GM12801 (cell line): Measurements from ENCODE around the gene BCAS2.

Experiments
- CTCF ChIP-seq: IDR thresholded peaks from one replicate; pipeline ENCODE4 v1.5.1; 2011; ENCODE audit warnings: control low read depth; ENCODE audit not compliant: insufficient read length; ENCODE audit errors: extremely low read depth

Gene BCAS2

GRCh38 chr1:114586513-114587047, 5.2 kb upstream of the BCAS2 start:
- no peak for TF ChIP-seq CTCF

GRCh38 chr1:114585231-114585630, 3.8 kb upstream of the BCAS2 start:
- no peak for TF ChIP-seq CTCF

- no peak for TF ChIP-seq CTCF
These were observed 7.0 kb downstream of the BCAS2 start for GRCh38 chr1:114574365-114574764.

- no peak for TF ChIP-seq CTCF
These were observed 17.3 kb downstream of the BCAS2 start for GRCh38 chr1:114564141-114564540.

GRCh38 chr1:114561333-114561732, 20.1 kb downstream of the BCAS2 start:
- TF ChIP-seq CTCF: no peak

- TF ChIP-seq CTCF: no peak
These were observed 22.1 kb downstream of the BCAS2 start for GRCh38 chr1:114559356-114559755.

GRCh38 chr1:114558544-114558943, 22.9 kb downstream of the BCAS2 start:
- no peak for TF ChIP-seq CTCF

- TF ChIP-seq CTCF: no peak
These were observed 26.8 kb downstream of the BCAS2 start for GRCh38 chr1:114554577-114554976.
